GM06990 (cell line): Measurements from ENCODE around the gene DPH1.

Experiments
- DNase-seq: peaks from one replicate; pipeline ENCODE4 v3.0.0-alpha.2; 2011; ENCODE audit not compliant: insufficient read length; ENCODE audit errors: extremely low read depth
- H3K27me3 ChIP-seq: replicated peaks from 2 replicates; pipeline ENCODE4 v1.6.0; 2011; ENCODE audit warnings: low read length; ENCODE audit not compliant: control insufficient read depth, insufficient read depth
- H3K36me3 ChIP-seq: 2 replicates; pipeline ENCODE4 v1.5.1; 2011; ENCODE audit warnings: low read length; ENCODE audit not compliant: control insufficient read depth, insufficient read depth
- H3K4me3 ChIP-seq: replicated peaks from 2 replicates; pipeline ENCODE4 v1.5.1; 2011; ENCODE audit warnings: low read depth, mild to moderate bottlenecking, control low read depth, low read length
- CTCF ChIP-seq: IDR thresholded peaks from 2 replicates; pipeline ENCODE4 v1.5.1; 2011; ENCODE audit warnings: low read length, control low read depth, mild to moderate bottlenecking, inconsistent platforms; ENCODE audit not compliant: insufficient read depth, poor library complexity, severe bottlenecking

Gene DPH1

GRCh38 chr17:2071024-2071385, 41.1 kb downstream of the DPH1 start:
- Histone ChIP-seq H3K27me3 (no peaks in the 10 kb centered on the region), H3K36me3 (peaks cover 16% of the 10 kb centered on the region), H3K4me3 (no peak overlapping the region)
- no peak for DNase-seq
- TF ChIP-seq CTCF = no peak

GRCh38 chr17:2071455-2072281, 41.7 kb downstream of the DPH1 start:
- no peak for DNase-seq
- no peak for TF ChIP-seq CTCF
- no peak overlapping the region for H3K4me3 ChIP-seq
- H3K36me3 ChIP-seq = peaks cover 15% of the 10 kb centered on the region
- no peaks in the 10 kb centered on the region for H3K27me3 ChIP-seq

GRCh38 chr17:2074919-2075318, 45.0 kb downstream of the DPH1 start:
- H3K27me3 ChIP-seq = no peaks in the 10 kb centered on the region
- TF ChIP-seq CTCF = no peak
- H3K4me3 ChIP-seq = no peak overlapping the region
- no peak for DNase-seq
- H3K36me3 ChIP-seq = peaks cover 9% of the 10 kb centered on the region

- no peaks in the 10 kb centered on the region for H3K27me3 ChIP-seq
- no peak for DNase-seq
- no peak overlapping the region for H3K4me3 ChIP-seq
- peaks cover 9% of the 10 kb centered on the region for H3K36me3 ChIP-seq
- TF ChIP-seq CTCF = no peak
These were observed 45.6 kb downstream of the DPH1 start for GRCh38 chr17:2075336-2076086.

GRCh38 chr17:2076087-2076984, 46.4 kb downstream of the DPH1 start:
- no peak for TF ChIP-seq CTCF
- H3K36me3 ChIP-seq = peaks cover 9% of the 10 kb centered on the region
- no peak overlapping the region for H3K4me3 ChIP-seq
- no peak for DNase-seq
- H3K27me3 ChIP-seq = no peaks in the 10 kb centered on the region
